Kidney tubule cell (primary cell): Measurements from ENCODE around the gene NCAN.

ENCODE experiments used
- DNase-seq: peaks from one replicate; pipeline ENCODE4 v3.0.0-alpha.2; 2018; ENCODE audit warnings: low spot score

The NCAN gene

GRCh38 chr19:19261350-19262189 is 49.8 kb downstream of the NCAN start:
- no peak for DNase-seq

GRCh38 chr19:19262190-19263057 is 50.7 kb downstream of the NCAN start:
- DNase-seq = no peak

- DNase-seq = no peak
Observed at GRCh38 chr19:19263886-19264487, 52.2 kb downstream of the NCAN start.

- no peak for DNase-seq
Observed at GRCh38 chr19:19267305-19267704, 55.5 kb downstream of the NCAN start.

- no peak for DNase-seq
Observed at GRCh38 chr19:19268453-19269385, 57.0 kb downstream of the NCAN start.

DNA sequence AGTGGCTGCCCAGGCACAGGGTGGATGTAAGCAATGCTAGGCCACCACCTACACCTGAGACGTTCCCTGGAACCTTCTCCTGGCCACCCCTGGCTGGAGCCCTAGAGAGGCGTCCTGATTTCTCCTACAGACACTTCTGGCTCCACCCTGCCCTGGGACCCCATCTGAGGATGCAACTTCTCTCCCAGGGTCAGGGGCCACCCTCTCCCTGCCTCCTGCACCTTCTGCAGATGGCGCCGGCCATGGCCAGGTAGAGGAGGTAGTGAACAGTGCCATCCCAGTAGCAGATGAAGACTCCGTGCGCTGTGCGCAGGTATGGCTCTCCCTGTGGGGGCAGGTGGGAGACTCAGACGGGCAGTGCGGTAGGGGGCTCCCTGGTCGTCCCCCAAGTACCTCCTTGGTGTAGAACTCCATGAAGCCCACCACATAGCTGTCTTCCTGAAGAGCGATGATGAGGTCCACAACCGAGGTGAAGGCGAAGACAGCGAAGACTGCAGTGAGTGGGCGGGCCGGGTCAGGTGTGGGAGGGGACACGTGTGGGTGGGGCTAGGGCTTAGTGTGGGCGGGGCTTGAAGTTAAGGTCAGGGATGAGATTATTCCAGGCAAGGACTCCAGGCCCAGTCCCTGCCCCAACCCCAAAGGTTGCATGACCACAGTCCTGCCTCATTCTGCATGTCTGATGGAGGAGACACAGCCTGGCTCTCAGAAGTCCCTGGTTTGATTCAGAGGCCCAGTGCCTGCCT is 58.4 kb downstream of the NCAN start:
- DNase-seq = no peak

- no peak for DNase-seq
Observed at GRCh38 chr19:19270749-19271571, 59.2 kb downstream of the NCAN start.

- DNase-seq = no peak
Observed at GRCh38 chr19:19271828-19272599, 60.3 kb downstream of the NCAN start.

DNA sequence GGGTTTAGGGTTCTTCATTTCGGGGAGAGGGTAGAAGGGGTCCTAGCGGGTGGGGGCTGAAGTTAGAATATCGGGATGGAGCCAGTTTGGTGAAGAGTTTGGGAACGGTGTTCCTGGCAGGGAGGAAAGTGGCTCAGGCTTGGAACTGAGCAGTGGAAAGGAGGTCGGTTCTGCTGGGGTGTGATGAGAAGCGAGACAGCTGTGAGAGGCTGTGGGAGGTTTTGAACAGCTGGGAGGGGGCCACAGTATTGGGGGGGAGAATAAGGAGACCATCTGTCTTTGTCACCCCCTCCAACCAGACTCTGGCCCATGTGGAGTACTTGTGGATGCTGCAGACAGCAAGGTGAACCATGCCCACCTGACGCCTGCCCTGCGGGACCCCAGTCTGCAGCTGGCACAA is 62.4 kb downstream of the NCAN start:
- no peak for DNase-seq

- DNase-seq = no peak
Observed at GRCh38 chr19:19274716-19275565, 63.2 kb downstream of the NCAN start.

DNA sequence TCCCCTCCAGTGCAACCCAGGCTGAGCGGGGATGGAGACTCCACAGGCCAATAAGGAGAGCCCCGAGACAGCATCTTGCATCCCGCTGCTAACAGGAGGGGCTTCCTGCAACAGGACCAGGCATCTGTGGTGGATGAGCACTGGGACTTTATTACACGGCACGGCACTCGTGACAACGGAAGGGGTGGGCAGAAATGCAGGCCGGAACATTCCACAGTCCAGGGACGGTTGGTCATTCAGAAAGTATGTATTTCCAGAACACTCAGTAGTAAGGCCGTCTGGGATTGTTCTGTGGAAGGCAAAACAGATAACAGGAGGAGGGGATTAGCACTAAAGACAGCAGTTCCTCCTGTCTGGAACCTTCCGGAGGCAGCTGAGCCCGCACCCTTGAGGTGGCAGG is 64.6 kb downstream of the NCAN start:
- no peak for DNase-seq

- no peak for DNase-seq
Observed at GRCh38 chr19:19276851-19277250, 65.1 kb downstream of the NCAN start.

GRCh38 chr19:19278315-19278714 is 66.6 kb downstream of the NCAN start:
- DNase-seq = no peak

DNA sequence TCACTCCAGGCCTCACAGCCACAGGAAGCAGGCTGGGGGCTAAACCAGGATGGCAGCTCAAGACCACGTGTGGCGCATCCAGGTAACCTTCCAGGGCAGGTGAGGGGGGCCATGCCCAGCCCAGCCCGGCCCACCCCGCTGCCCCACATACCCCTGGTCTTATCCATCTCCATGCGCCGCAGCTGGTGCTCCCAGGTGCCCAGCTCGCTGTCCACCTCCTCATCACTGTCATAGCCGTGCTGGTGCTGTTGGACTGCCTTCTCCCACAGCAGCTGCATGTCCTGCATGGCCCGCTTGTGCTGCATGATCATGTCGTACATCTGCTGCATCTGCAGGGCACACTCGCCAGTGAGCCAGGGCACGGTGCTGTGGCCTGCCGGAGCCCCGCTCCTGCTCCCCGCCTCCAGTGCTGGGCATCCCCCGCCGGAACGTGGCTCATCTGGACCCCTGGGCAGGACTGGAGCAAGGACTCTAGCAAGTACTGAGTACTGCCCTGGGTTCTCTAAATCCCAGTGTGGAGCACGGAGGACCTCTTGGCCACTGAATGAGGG is 67.4 kb downstream of the NCAN start:
- no peak for DNase-seq

DNA sequence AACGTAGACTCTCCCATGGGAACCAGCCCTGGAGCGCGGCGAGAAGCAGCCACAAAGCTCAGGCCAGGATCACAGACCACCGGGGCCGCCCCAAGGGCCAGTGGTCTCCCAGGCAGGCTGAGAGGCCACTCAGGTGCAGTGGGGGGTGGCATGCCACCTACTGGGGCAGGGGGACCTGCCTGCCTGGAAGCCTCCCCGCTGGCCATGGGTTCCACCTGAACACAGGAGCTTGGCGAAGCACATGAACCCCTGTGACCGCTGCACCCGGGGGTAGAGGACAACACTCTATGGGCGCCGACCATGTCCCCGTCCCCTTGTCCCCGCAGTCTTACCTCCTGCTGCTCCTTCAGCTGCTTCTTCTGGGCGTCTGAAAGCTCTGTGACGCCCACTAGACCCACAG is 68.1 kb downstream of the NCAN start:
- DNase-seq = no peak

DNA sequence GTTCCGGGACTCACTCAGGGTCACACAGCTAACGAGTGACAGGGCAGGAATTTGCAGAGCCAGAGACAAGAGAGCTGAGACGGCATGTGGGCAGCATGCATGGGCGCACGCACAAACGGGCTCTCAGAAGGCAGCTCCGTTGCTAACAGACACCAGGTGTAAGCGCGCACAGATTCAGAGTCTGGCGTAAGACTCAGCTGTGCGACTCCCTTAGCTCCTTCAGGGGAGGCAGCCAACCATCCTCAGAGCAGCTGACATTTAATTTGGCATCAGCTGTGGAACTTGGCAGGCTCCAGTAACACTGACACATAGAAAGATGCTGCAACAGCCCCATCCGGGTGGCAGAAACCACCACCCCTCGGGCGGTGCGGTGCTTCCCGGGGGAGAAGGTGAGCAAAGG is 68.8 kb downstream of the NCAN start:
- peak; percentile 57 for DNase-seq

DNA sequence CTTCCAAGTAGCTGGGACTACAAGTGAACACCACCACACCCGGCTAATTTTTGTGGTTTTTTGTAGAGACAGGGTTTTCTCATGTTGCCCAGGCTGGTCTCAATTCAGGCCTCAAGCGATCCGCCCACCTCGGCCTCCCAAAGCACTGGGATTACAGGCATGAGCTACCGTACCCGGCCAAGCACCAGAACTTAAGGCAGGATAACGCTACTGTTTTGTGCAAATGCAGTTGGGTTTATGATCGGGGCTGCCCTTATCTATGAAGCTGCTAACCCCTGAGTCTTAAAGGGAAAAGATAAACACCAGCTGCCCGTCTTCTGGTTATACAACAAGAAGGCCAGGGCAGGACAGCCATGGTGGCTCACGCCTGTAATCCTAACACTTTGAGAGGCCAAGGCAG is 73.9 kb downstream of the NCAN start:
- DNase-seq = no peak

GRCh38 chr19:19292607-19293006 is 80.8 kb downstream of the NCAN start:
- DNase-seq = no peak
